Measurements from ENCODE around the gene NAIF1.

NAIF1 gene

DNA sequence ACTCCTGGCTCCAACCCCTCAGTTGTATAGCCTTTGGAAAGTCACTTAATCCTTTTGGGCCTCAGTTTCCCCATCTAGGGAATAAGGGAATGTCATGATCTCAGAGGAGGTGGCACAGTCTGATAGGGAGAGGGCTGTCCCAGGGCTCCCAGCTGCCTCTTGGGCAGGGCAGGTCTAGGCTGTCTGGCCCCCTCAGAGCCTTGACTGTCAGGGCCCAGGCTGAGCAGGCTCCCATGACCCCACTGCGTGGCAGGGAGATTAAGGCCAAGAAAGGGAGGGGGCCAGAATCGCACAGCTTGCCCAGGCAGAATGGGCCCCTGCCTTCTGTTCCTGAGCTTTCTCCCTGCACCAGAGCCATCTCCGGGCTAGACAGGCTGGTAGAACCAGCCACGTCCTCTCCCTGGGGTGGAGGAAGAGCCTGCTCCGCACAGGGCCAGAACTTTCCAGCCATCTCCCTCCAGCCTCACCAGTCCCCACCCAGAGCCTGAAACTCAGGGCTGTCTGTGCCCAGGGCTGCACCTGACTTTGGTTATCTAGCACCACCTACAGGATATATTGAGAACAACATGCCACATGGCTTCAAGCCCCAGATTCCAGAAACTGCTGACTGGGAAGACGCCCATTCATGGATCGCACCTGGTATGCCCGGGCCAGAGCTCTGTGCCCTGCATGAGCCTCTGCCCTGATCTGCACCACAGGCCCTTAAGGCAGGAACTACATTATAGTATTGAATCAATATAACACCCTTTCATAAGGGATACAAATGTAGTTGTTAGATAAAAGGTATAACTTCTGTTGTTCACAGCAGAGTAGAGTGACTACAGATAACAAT lies 32.1 kb downstream of the NAIF1 start:
- TF ChIP-seq EZH2 (IDR thresholded peaks at IDR 0.05; ENCODE audit: borderline replicate concordance, low read length) = no peak
- TF ChIP-seq, protein P1, sequence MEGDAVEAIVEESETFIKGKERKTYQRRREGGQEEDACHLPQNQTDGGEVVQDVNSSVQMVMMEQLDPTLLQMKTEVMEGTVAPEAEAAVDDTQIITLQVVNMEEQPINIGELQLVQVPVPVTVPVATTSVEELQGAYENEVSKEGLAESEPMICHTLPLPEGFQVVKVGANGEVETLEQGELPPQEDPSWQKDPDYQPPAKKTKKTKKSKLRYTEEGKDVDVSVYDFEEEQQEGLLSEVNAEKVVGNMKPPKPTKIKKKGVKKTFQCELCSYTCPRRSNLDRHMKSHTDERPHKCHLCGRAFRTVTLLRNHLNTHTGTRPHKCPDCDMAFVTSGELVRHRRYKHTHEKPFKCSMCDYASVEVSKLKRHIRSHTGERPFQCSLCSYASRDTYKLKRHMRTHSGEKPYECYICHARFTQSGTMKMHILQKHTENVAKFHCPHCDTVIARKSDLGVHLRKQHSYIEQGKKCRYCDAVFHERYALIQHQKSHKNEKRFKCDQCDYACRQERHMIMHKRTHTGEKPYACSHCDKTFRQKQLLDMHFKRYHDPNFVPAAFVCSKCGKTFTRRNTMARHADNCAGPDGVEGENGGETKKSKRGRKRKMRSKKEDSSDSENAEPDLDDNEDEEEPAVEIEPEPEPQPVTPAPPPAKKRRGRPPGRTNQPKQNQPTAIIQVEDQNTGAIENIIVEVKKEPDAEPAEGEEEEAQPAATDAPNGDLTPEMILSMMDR (IDR thresholded peaks at IDR 0.05; ENCODE audit: low read length) = peak; percentile 92
- H3K79me2 ChIP-seq (ENCODE audit: insufficient read depth, low read length) = no peaks in the 10 kb centered on the region
- no peak overlapping the region for H3K4me2 ChIP-seq (ENCODE audit: low read length)
- H3K9me2 ChIP-seq (ENCODE audit: low read depth, low read length) = no peaks in the 10 kb centered on the region
- no peaks in the 10 kb centered on the region for H3K36me3 ChIP-seq (ENCODE audit: insufficient read depth, low read length)
- no peaks in the 10 kb centered on the region; the same call in 1 of the 2 replicates for H3K27me3 ChIP-seq (ENCODE audit: insufficient read depth, low read length)
- H3K9me3 ChIP-seq (ENCODE audit: low read length) = no peaks in the 10 kb centered on the region
- H3F3A ChIP-seq (ENCODE audit: insufficient read depth, low read length) = no peaks in the 10 kb centered on the region
- H2AFZ ChIP-seq (ENCODE audit: low read length) = no peak overlapping the region
- no peak overlapping the region for H3K4me3 ChIP-seq (ENCODE audit: low read depth, low read length, poor library complexity, severe bottlenecking)
- H3K9ac ChIP-seq (ENCODE audit: low read length) = no peak overlapping the region
- no peaks in the 10 kb centered on the region for H4K20me1 ChIP-seq (ENCODE audit: insufficient read depth, low read length)
- peaks cover 13% of the 10 kb centered on the region for H3K4me1 ChIP-seq (ENCODE audit: insufficient read depth, low read length, severe bottlenecking)
- H3K27ac ChIP-seq (ENCODE audit: low read depth, low read length, poor library complexity, severe bottlenecking) = no peak overlapping the region

DNA sequence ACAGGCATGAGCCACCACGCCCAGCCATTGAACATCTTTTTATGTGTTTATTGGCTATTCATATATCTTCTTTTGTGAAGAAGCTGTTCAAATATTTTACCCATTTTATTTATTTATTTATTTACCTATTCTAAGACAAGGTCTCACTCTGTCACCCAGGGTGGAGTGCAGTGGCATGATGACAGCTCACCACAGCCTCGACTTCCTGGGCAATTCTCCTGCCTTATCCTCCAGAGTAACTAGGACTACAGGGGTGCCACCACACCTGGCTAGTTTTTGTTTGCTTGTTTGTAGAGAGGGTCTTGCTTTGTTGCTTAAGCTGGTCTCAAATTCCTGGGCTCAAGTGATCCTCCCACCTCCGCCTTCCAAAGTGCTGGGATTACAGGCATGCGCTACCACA lies 33.5 kb downstream of the NAIF1 start:
- Histone ChIP-seq H3K4me3 (ENCODE audit: low read depth, low read length, poor library complexity, severe bottlenecking) (no peak overlapping the region), H3K9me2 (ENCODE audit: low read depth, low read length) (no peaks in the 10 kb centered on the region), H3K4me2 (ENCODE audit: low read length) (no peak overlapping the region), H2AFZ (ENCODE audit: low read length) (no peak overlapping the region), H4K20me1 (ENCODE audit: insufficient read depth, low read length) (no peaks in the 10 kb centered on the region), H3K79me2 (ENCODE audit: insufficient read depth, low read length) (no peaks in the 10 kb centered on the region), H3K27me3 (ENCODE audit: insufficient read depth, low read length) (no peaks in the 10 kb centered on the region), H3K4me1 (ENCODE audit: insufficient read depth, low read length, severe bottlenecking) (peaks cover 19% of the 10 kb centered on the region), H3K9me3 (ENCODE audit: low read length) (no peaks in the 10 kb centered on the region), H3F3A (ENCODE audit: insufficient read depth, low read length) (no peaks in the 10 kb centered on the region), H3K36me3 (ENCODE audit: insufficient read depth, low read length) (no peaks in the 10 kb centered on the region), H3K27ac (ENCODE audit: low read depth, low read length, poor library complexity, severe bottlenecking) (peak overlapping the region; percentile 58), H3K9ac (ENCODE audit: low read length) (no peak overlapping the region)
- TF ChIP-seq, protein P1 (IDR thresholded peaks at IDR 0.05; ENCODE audit: low read length) = no peak
- TF ChIP-seq EZH2 (IDR thresholded peaks at IDR 0.05; ENCODE audit: borderline replicate concordance, low read length) = no peak

DNA sequence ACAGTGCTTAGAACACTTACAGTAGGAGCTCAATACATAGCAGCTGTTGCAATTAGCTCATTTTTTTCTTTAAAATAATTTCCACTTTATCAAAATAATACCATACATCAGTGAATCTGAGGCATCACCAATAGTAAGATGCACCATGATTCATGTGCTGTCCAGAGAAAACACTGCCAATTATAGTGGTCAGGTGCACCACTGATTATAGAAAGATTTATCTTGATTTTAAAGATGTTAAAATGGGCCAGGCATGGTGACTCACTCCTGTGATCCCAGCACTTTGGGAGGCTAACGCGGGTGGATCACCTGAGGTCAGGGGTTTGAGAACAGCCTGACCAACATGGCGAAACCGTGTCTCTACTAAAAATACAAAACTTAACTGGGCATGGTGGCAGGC lies 39.4 kb downstream of the NAIF1 start:
- no peak overlapping the region for H2AFZ ChIP-seq (ENCODE audit: low read length)
- H3K4me3 ChIP-seq (ENCODE audit: low read depth, low read length, poor library complexity, severe bottlenecking) = no peak overlapping the region
- no peaks in the 10 kb centered on the region for H3F3A ChIP-seq (ENCODE audit: insufficient read depth, low read length)
- H3K36me3 ChIP-seq (ENCODE audit: insufficient read depth, low read length) = no peaks in the 10 kb centered on the region
- peaks cover 65% of the 10 kb centered on the region for H3K4me1 ChIP-seq (ENCODE audit: insufficient read depth, low read length, severe bottlenecking)
- no peak overlapping the region for H3K4me2 ChIP-seq (ENCODE audit: low read length)
- H3K9me3 ChIP-seq (ENCODE audit: low read length) = no peaks in the 10 kb centered on the region
- no peaks in the 10 kb centered on the region for H3K27me3 ChIP-seq (ENCODE audit: insufficient read depth, low read length)
- H4K20me1 ChIP-seq (ENCODE audit: insufficient read depth, low read length) = no peaks in the 10 kb centered on the region
- peak overlapping the region; percentile 88 for H3K27ac ChIP-seq (ENCODE audit: low read depth, low read length, poor library complexity, severe bottlenecking)
- no peaks in the 10 kb centered on the region for H3K79me2 ChIP-seq (ENCODE audit: insufficient read depth, low read length)
- H3K9ac ChIP-seq (ENCODE audit: low read length) = no peak overlapping the region
- no peak for TF ChIP-seq EZH2 (IDR thresholded peaks at IDR 0.05; ENCODE audit: borderline replicate concordance, low read length)
- TF ChIP-seq, protein P1 (IDR thresholded peaks at IDR 0.05; ENCODE audit: low read length) = no peak
- no peaks in the 10 kb centered on the region for H3K9me2 ChIP-seq (ENCODE audit: low read depth, low read length)
